DOHH2 (cell line): Measurements from ENCODE around the gene PDE10A.

ENCODE experiments used
- CTCF ChIP-seq: fragments of 200-600 bp; sonication (generic); IDR thresholded peaks from one replicate; pipeline ENCODE4 v1.5.1; 2014; ENCODE audit warnings: antibody characterized with exemption, mild to moderate bottlenecking, low read depth, low read length; ENCODE audit not compliant: poor library complexity, severe bottlenecking
- EZH2phosphoT487 ChIP-seq: fragments of 200-600 bp; sonication (generic); IDR thresholded peaks from 2 replicates; pipeline ENCODE4 v1.6.1; 2017; ENCODE audit warnings: borderline replicate concordance, mild to moderate bottlenecking, antibody characterized with exemption, low read length, moderate library complexity, mixed read lengths

DNA sequence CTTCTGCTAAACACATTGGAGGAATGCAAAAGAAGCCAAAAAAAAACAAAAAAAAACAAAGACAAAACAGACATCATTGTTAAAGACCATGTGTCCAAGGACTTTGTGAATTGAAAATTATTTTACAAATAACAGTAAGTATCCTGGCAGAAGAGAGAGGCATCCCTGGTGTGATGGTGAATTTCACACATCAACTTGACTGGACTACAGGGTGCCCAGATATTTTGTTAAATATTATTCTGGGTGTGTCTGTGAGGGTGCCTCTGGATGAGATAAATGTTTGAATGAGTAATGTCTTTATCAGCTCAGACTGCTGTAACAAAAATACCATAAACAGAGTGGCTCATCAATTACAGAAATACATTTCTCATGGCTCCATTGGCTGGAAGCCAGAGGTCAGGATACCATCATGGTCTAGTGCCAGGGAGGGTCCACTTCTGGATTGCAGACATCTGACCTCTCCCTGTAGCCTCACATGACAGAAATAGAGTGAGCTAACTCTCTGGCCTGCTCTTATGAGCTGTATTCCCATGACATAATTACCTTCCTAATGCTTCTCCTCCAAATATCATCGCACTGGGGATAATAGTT is 341.4 kb downstream of the PDE10A start:
- TF ChIP-seq CTCF (no peak), EZH2phosphoT487 (no peak)
